Renal cortex interstitium (tissue), 11 donors: Measurements from ENCODE around the gene TSPAN17. TPM values are rescaled to one million over a fixed set of nuclear protein-coding genes. Genes with fewer than 3 reads are reported as not detected.

Source experiments
- DNase-seq, 11 donors: peaks; one replicate each; pipeline ENCODE4 v3.0.0-alpha.2; 2013; ENCODE audit warnings: low read depth in 9 of 11, low spot score in 4 of 11; ENCODE audit errors: extremely low read depth in 1 of 11
- polyA plus RNA-seq, 3 donors: library from polyadenylated mRNA; unstranded; fragments of 120-200 nt; gene quantifications; one replicate each; pipeline ENCODE4 v1.2.1, GENCODE V29; 2013; ENCODE audit not compliant: insufficient read length in 3 of 3

TSPAN17 gene
- polyA plus RNA-seq, 3 donors, result 27.7 to 36.1 (median 32.8) TPM

DNA sequence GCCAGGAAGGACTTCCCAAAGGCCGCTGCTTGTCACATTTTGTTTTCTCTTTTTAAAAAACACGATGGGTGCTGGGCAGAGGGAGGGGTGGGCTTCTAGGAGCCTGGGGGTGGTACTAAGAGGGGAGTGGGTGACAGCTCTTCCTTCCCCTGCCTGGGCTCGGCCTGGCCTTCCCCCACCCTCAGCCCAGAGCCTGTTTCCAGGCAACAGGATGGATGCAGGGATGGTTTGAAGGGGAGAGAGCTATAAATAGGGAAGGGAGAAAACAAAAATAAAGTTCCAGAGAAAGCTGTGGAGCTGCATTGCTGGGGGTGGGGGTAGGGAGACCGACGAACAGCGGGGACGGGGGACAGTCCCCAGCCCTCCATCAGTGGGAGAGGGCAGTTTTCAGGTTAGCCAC lies 30.8 kb upstream of the TSPAN17 start:
- DNase-seq, result no peak

DNA sequence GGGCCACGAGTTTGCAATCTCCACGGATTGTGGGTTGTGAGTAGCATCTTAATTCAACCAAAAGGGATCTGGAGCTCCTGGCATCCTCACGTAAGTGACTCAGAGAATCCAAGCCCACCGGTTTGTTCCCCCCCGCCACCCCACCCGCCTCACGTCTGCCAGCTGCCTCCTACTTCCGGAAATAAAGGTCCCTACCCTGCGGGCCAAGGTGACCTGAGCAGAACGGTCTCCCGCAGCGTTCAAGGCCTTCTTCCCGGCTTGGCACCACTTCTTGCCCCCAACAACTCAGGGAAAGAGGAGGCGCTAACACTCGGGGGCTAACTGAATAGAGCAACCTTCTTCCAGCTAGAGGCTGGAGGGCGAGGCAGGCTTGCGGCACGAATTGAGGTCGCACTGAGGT lies 28.5 kb upstream of the TSPAN17 start:
- DNase-seq, result no peak

DNA sequence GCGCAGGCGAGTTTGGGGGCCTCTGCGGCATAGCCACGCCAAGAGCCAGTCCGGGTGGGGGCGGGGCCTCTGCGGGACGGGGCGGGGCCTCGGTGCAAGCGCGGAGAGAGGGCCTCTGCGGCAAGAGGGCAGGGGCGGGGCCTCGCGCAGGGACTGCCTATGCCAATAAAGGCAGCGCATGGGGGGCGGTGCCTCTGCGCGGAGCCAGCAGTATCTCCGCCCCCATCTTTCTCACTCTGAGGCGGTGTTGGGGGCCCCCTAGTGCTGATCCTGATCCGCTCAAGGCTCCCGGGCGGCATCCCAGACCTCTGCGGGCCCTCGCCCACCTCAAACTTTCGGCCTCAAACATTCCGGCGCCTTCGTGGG lies 28.1 kb upstream of the TSPAN17 start:
- peak in 7 of 11 donors; percentile 54 to 77 (median 64) for DNase-seq

DNA sequence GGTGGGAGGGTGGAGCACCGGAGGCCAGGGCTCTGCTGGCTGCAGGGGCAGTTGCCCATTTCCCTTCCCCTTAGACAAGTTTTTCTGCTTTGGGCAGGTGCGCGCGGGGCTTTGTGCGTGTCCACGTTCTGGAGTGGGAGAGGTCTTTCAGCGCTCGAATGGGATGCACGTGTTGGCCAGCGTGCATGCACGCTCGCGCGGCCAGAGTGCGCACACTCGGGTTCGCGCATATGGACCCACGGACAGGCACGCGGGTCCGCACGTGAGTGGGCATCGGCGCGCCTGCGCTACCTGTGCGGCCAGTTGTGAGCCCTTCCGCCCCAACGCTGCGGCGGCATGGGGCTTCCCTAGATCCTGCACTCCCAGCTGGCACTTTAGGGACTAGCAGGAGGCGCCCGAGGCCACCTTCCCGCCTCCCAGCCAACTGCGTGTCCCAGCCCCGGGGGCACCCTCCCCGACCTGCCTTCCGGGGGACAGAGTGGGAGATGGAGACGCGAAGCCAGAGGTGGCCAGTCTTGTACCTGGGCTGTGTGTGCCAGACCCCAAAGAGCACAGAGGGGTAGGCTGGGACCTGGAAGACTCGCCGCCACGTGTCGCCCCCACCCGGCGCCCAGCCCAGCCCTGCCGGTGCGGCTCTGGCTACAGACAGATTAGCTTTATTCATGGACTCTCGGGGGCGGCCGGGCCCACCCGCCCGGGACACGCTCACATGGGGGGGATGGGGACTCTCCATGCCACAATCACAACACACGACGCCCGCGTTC lies 27.5 kb upstream of the TSPAN17 start:
- DNase-seq, result no peak

DNA sequence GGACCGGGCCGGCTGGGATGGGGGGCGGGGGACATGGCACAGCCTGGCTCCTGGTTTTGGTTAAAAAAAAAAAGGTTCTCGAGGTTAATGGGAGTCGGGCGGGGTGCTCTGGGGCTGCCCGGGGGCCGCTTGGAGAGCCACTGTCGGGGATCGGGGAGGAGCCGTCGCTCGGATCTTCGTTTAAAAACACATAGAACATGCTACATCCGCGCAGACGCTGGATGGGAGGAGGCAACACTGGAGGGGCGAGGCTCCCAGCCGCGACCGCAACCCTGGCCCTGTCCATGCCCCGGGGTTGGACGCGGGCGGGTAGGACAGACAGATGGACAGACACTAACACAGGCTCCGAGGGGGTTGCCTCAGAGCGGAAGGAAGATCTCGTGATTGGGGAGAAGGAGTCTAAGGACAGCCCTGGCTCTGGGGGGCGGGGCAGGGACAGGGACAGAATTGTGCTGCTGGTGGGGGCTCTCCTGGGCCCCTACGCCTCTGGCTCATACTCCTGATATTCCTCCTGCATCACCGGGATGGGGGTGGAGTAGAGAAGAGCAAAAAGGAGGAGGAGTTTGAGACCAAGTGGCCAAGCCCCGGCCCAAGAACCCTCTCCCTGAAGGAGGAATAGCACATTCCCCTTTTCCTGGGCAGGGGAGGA lies 26.8 kb upstream of the TSPAN17 start:
- DNase-seq, result no peak

DNA sequence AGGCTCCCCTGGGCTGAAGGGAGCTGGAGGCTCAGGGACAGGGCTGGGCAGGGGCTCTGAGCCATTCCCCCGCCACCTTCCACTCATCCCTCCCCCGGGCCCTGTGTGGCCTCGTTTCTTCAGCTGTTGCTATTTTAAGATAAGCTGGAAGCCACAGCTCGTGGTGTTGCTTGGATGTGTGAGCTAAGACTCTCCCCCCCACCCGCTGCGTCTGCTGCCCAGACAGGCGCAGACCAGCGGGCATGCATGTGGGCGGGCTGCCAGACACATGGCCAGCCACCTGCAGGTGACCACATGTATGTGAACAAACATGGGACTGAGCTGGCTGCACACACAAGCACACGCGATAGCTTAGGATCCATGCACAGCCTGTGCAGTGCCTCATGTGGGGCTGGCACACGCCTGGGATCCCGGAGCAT lies 25.6 kb upstream of the TSPAN17 start:
- DNase-seq, result no peak

DNA sequence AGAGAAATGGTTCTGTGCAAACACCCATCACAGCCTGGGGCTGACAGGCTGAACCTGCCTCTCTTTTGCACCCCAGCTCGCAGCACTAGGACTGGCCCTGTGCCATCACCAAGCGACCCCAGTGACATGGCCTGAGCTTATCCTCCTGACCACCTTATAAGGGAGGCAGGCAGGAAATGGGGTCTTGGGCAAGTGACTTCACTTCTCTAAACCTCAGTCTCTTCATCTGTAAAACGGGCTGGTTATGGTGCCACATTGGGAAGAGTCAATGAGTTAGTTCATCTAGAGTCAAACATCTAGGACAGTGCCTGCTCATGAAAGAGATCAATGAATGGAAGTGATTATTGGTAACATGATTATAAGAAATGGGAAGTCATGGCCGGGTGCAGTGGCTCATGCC lies 23.1 kb upstream of the TSPAN17 start:
- DNase-seq, result no peak

DNA sequence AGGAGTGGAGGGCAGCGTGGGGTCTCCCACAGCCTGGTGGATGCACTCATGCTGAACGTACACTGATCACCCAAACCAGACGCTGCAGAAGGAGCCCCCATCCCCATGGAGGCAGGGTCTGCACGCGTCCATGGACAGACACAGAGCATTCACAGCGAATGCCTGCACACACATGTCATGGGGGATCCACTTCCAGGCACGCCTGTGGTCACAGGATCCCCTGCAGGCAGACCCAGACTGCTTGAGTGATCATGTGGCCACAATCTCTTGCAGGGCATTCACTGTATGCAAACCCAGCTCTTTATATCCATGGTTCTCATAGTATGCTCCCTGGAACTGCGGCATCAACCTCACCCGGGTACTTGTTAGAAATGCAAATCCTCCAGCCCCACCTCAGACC lies 22.3 kb upstream of the TSPAN17 start:
- DNase-seq, result no peak

DNA sequence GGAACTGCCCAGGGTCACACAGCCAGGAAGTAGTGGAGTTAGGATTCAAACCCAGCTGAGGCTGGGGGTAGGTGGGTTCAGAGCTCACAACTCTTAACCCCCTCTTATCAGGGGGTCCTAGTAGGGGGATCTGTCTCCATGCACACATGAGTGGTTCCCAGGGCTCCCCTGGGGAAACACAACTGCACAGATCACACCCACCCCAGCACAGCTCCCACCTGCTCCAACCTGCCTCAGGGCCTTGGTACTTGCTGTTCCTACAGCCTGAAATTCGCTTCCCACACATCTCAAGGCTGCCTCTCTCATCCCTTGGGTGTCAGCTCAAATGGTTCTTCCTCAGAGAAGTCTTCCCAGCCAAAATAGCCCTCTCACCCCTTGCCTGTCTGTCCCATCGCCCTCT lies 21.8 kb upstream of the TSPAN17 start:
- DNase-seq, result no peak

DNA sequence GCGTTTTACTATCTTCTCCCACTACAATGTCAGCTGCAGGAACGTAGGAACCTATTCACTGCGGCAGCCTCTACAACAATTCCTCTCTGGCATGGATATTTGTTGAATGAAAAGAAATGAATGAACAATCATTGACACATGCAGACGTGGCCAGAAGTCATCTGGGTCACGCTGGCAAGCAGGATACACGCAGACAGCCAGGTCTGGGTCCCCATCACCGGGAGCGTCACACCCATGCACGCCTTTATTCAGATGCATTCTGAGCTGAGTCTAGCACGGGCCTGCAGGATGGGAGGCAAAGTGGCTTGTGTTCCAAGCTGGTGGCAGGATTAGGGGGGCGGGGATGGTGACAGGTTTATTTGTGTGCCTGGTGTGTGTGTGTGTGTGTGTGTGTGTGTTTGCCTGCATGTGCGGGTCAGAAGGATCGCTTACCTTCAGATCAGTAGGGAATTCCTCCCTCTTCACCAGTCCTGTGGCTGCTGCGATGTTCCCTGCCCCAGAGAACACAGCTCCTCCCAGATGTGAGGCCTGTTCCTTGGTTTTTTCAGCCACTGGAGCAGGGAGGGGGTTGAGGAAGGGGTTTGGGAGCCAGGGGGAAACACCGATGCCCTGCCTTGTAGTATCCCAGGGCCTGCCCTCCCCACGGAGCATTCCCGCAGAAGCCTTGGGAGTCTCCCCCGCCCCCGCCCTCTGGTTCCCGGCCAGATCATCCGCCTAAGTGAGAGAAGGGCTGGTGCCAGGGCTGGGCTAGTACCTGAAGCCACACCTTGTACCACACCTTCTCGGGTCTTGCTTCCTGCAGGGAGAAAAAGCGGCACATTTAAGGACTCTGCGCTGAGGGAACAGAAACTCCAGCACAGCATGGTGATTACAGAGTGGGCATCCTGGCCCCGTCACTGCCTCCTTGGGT lies 21.1 kb upstream of the TSPAN17 start:
- no peak for DNase-seq

DNA sequence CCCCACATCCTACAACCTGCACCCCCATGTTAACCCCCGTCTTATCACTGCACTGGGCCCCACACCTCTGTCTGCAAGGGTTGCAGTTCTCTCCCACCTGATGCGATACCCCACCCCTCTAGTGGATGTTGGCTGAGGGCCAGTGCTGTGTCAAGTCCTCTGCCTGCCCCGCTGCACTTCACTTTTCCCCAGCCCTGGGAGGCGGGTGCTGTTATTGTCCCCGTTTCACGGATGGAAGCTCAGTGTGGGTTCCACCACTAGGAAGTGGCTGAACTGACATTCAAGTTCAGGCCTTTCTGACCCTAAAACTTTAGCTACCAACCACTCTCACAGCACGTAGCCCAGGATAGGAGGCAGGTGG lies 20.4 kb upstream of the TSPAN17 start:
- no peak for DNase-seq

DNA sequence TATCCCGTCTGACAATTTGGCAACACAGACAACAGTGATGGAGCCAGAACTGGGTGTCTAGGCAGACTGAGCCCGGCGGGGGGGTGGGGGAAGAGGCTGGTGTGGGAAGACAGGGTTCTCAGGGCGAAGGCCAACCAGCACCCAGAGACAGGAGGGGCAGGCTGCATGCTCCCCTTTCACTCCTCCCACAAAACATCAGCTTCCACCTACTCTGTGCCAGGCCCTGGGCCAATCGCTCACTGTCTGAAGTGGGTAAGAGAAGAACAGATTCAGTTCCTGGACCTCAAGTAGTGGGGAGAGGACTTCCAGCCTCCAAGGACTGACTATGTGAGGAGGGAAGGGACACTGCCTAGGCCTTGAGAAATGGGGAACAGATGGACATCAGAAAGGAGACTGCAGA lies 19.7 kb upstream of the TSPAN17 start:
- no peak for DNase-seq

DNA sequence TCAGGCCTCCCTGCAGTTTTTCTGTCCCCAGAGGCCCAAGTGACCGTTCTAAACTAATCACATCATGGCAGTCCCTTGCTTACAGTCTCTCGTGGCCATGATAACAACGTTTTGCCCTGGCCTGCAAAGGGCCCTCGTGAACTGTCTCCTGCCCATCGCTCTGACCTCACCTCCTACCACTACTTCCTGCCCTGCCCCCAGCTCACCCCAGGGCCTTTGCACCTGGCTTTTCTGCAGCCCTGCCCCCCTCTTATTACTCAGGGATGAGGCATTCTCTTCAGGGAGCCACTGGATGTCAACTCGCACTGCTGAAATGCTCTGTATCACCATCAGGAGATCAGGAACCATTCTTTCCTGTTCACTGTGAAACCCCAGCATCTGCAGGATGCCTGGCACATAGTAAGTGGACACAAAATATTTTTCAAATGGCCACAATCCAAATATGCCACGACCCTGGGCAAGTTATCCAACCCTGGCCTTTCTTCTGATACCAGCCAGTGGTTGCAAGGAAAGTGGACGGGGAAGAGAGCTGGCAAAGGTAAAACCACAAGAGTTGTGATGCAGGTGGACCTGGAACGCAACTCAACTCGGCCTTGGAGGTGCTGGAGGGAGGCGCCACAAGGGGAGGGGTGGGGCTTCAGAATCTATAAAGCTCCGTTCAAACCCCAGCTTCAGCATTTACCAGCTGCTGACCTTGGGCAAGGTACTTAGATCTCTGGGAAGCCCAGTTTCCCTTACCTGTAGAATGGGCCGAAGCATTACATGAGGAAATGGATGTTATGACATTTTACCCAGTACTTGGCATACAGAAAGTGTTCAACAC lies 18.7 kb upstream of the TSPAN17 start:
- no peak for DNase-seq

DNA sequence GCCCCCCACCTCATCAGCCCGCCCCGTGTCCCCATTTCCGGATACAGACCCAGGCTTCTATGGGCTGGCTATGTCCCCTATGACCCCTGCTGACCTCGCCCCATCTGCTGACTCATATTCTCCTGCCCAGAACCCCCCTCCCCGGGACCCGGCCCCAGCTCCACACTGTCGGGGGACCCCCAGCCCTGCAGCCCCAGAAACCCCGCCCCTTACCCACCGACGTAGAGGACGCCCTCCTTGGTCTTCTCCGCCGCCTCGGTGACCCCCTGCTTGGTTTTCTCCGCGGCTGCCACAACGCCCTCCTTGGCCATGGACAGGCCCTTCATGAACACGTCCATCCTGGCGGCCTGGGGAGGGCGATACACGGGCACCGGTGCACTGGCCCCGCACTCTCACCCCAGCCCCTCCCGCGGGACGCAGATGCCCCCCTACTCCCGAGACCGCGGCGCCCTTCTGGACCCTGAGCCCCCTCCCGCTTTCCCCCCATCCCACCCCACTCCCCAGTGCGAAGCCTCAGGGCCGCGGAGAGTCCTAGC lies 17.9 kb upstream of the TSPAN17 start:
- no peak for DNase-seq

DNA sequence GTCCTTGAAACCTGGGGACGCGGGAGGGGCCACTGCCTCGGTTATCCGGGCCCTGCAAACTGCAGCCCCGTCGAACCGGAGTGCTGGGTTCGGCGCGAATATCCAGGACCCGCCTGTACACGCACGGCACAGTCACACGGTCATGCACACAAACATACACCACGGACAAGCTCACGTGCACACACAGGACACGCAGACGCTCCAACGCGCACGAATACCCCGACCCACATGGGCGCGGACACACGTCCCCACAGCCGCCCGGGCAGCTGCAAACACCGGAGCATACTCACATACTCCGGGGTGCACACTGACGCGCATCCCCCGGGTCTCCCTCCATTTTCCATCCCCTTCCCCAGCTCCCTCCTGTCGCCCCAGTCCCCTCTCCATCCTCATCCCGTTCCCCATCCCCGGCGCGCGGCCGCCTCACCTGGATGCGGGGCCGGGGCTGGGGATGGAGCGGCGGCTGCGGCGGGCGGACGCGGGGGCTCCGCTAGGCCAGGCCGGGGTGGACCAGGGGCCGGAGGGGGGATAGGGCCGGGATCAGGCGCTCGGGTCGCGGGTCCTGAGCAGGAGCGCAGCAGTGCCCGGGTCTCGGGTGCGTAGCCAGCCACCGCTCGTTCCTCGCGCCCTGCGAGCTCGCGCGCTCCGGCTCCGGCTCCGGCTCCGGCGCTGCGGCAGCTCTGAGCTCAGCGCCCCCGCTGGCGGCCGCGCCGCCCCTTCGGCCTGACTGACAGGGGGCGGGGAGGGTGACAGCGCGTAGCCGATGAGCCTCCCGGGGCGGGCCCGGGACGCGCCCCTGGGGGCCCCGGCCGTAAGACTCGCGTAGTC lies 17.2 kb upstream of the TSPAN17 start, which contains the start of the genes EIF4E1B and SNCB:
TSS of gene EIF4E1B (plus strand) at position 823 of the 828 bp plus-strand sequence. CDS start 12,113 bp downstream, outside the sequence.
TSS of gene SNCB (minus strand) at position 682 of the 828 bp plus-strand sequence. CDS start 880 bp downstream, outside the sequence.
- DNase-seq, result peak in 5 of 11 donors; percentile 5 to 49 (median 33)

DNA sequence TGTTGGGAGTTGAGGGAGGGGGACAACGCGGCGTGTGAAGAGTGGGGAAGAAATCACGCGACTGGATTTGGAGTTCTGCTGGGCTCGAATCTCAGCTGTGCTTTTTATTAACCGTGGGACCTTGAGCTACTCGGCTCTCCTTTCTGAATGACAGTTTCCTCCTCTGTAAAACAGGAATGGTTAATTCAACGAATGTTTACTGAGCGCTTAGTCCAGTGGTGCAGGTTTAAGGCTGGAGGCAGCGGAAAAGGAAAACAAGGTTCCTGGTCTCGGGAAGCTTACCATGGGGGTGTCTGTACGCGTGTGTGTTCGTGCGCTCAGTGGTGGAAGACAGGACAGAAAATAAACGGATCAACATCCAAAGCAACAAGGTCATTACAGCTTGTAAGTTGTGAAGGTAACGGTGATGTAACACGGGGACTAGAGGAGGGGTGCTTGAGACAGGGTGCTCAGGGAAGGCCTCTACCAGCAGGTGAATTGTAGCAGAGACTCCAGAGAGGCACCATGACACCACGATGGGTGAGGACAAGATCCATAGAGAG lies 16.5 kb upstream of the TSPAN17 start:
- peak in 1 of 11 donors; percentile 13 for DNase-seq

DNA sequence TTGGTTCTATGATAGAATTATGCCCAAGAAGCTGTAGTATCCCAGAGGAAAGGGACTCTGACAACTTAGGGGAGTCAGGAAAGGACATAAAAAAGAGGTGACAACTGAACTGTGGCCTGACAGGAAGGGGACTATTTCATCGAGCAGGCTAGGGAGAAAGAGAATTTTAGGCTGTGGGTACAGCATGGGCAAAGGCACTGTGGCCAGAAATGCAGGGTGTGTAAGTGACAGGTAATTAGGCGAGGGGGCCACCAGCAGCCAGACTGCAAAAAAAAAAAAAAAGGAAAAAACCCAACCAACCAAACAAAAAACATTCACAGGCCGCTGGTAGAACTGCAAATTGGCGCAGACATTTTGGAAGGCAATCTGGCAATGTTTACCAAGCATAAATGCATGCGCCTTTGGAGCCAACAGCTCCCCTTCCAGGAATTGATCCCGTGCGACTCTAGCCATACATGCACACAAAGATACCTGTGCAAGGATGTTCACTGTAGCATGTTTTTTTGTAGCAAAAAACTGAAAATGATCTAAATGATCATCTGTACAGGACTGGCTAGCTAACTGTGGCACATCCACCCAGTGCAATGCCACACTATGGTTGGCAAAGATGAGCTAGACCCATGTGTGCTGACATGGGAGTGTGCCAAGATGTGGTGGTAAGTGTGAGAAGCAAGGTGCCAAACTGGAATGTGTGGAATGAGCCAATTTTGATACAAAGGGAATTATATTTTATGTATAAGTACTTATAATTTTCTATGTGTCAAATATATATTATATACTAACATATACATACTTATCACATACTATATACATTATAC lies 15.7 kb upstream of the TSPAN17 start:
- DNase-seq, result no peak
